Neural cell (in vitro differentiated cells): ENCODE results near the gene CALCR.

ENCODE experiments used
- CTCF ChIP-seq: fragments of 450-650 bp; IDR thresholded peaks from 2 replicates; pipeline ENCODE4 v1.5.1; 2014; ENCODE audit warnings: antibody characterized with exemption, mild to moderate bottlenecking, moderate library complexity; ENCODE audit not compliant: poor library complexity, severe bottlenecking
- EP300 ChIP-seq: fragments of 450-650 bp; conservative IDR thresholded peaks from 2 replicates; pipeline ENCODE4 v1.6.1; 2014; ENCODE audit warnings: antibody characterized with exemption, mild to moderate bottlenecking, moderate library complexity; ENCODE audit not compliant: poor library complexity, severe bottlenecking
- EZH2 ChIP-seq: fragments of 200-600, 300-800 bp; shearing (Covaris generic), sonication (generic); IDR thresholded peaks from 2 replicates; pipeline ENCODE4 v1.6.1; 2014; ENCODE audit warnings: antibody characterized with exemption, low read length, borderline replicate concordance, mild to moderate bottlenecking; ENCODE audit not compliant: insufficient read depth, poor library complexity, severe bottlenecking
- POLR2AphosphoS5 ChIP-seq: IDR thresholded peaks from 2 replicates; pipeline ENCODE4 v1.6.1; 2012
- REST ChIP-seq: IDR thresholded peaks from 2 replicates; pipeline ENCODE4 v1.6.1; 2012; ENCODE audit warnings: borderline replicate concordance
- SMC3 ChIP-seq: fragments of 450-650 bp; conservative IDR thresholded peaks from 2 replicates; pipeline ENCODE4 v1.6.1; 2014; ENCODE audit warnings: antibody characterized with exemption, mild to moderate bottlenecking, moderate library complexity; ENCODE audit not compliant: poor library complexity

GRCh38 chr7:93579431-93579830 lies 4.9 kb upstream of the CALCR start:
- TF ChIP-seq REST = no peak
- TF ChIP-seq EP300 = no peak
- TF ChIP-seq CTCF = no peak
- no peak for TF ChIP-seq POLR2AphosphoS5
- TF ChIP-seq EZH2 = no peak
- no peak for TF ChIP-seq SMC3
